IMR-90 (cell line): ENCODE measurements around the gene DNAAF6. TPM values are rescaled to one million over a fixed set of nuclear protein-coding genes. Genes with fewer than 3 reads are reported as not detected.

ENCODE experiments used
- ATAC-seq: fragments of 200-7000 bp; cut with Tn5 transposase; 2 replicates; pipeline ENCODE4 v1.9.1; 2020; ENCODE audit warnings: low read depth, mild to moderate bottlenecking, moderate library complexity
- BruUV-seq: library from RNA; stranded (reverse); fragments of 400-500 nt; replicated peaks from 2 replicates; lab custom pipeline; 2021; lab: Mats Ljungman, UMichigan
- CTCF ChIA-PET: fragments of 300-600 bp; formaldehyde crosslinking; extraction: SDS; loops from one replicate; lab custom pipeline; 2021; ENCODE audit warnings: antibody characterized with exemption; lab: Yijun Ruan, JAX
- POLR2A ChIA-PET: fragments of 300-600 bp; sonication (Branson Sonifier 250); formaldehyde crosslinking; loops from one replicate; lab custom pipeline; 2022; ENCODE audit warnings: antibody characterized with exemption; ENCODE audit not compliant: unreplicated experiment; lab: Charles Lee
- DNase-seq: peaks from one replicate; pipeline ENCODE4 v3.0.0; 2013
- H2AFZ ChIP-seq: replicated peaks from 2 replicates; pipeline ENCODE3; 2013; ENCODE audit warnings: low read length, mild to moderate bottlenecking; ENCODE audit not compliant: poor library complexity
- H2AK5ac ChIP-seq: 2 replicates; pipeline ENCODE4 v1.6.1; 2013; ENCODE audit warnings: low read depth, low read length, inconsistent platforms
- H2AK9ac ChIP-seq: replicated peaks from 2 replicates; pipeline ENCODE3; 2013; ENCODE audit warnings: mild to moderate bottlenecking, low read depth, low read length, moderate library complexity; ENCODE audit not compliant: poor library complexity
- H2BK120ac ChIP-seq: 2 replicates; pipeline ENCODE4 v1.6.1; 2013; ENCODE audit warnings: low read depth, low read length, inconsistent platforms
- H2BK15ac ChIP-seq: 3 replicates; pipeline ENCODE4 v1.6.1; 2013; ENCODE audit warnings: low read depth, low read length, inconsistent platforms
- H2BK20ac ChIP-seq: 2 replicates; pipeline ENCODE4 v1.6.1; 2013; ENCODE audit warnings: low read depth, mild to moderate bottlenecking, inconsistent platforms, low read length, moderate library complexity
- H2BK5ac ChIP-seq: 2 replicates; pipeline ENCODE4 v1.6.1; 2013; ENCODE audit warnings: mild to moderate bottlenecking, low read depth, low read length, inconsistent platforms; ENCODE audit not compliant: poor library complexity, severe bottlenecking
- H3K14ac ChIP-seq: replicated peaks from 2 replicates; pipeline ENCODE4 v1.6.1; 2013; ENCODE audit warnings: low read depth, low read length, inconsistent platforms
- H3K18ac ChIP-seq: 2 replicates; pipeline ENCODE4 v1.6.1; 2013; ENCODE audit warnings: low read depth, low read length, control low read depth
- H3K23ac ChIP-seq: 2 replicates; pipeline ENCODE4 v1.6.1; 2013; ENCODE audit warnings: low read depth, low read length, inconsistent platforms
- H3K27ac ChIP-seq: 2 replicates; pipeline ENCODE4 v1.5.1; 2013; ENCODE audit warnings: mild to moderate bottlenecking, control low read depth, low read length; ENCODE audit not compliant: insufficient read depth
- H3K27me3 ChIP-seq: 2 replicates; pipeline ENCODE4 v1.6.1; 2013; ENCODE audit warnings: low read length; ENCODE audit not compliant: control insufficient read depth, insufficient read depth
- H3K36me3 ChIP-seq: 2 replicates; pipeline ENCODE4 v1.6.1; 2013; ENCODE audit warnings: low read length, mixed read lengths; ENCODE audit not compliant: control insufficient read depth, insufficient read depth
- H3K4ac ChIP-seq: 2 replicates; pipeline ENCODE4 v1.6.1; 2013; ENCODE audit warnings: low read depth, low read length, inconsistent platforms
- H3K4me1 ChIP-seq: 2 replicates; pipeline ENCODE4 v1.6.1; 2013; ENCODE audit warnings: low read length, mixed read lengths; ENCODE audit not compliant: control insufficient read depth, insufficient read depth
- H3K4me2 ChIP-seq: 2 replicates; pipeline ENCODE4 v1.6.1; 2013; ENCODE audit warnings: low read depth, mild to moderate bottlenecking, control low read depth, low read length, moderate library complexity
- H3K4me3 ChIP-seq: 2 replicates; pipeline ENCODE4 v1.5.1; 2013; ENCODE audit warnings: low read depth, mild to moderate bottlenecking, control low read depth, low read length, moderate library complexity; ENCODE audit not compliant: insufficient read depth
- H3K56ac ChIP-seq: 2 replicates; pipeline ENCODE4 v1.6.1; 2013; ENCODE audit warnings: low read length, inconsistent platforms; ENCODE audit not compliant: insufficient read depth; ENCODE audit errors: extremely low read depth
- H3K79me1 ChIP-seq, 2 experiments: 2 replicates each; pipeline ENCODE4 v1.6.1; 2013; ENCODE audit warnings: low read length in 2 of 2, inconsistent platforms in 1 of 2, low read depth in 1 of 2
- H3K9ac ChIP-seq: 2 replicates; pipeline ENCODE4 v1.6.1; 2013; ENCODE audit warnings: low read depth, low read length, control low read depth
- H3K9me1 ChIP-seq: 2 replicates; pipeline ENCODE4 v1.6.1; 2013; ENCODE audit warnings: low read length, inconsistent platforms; ENCODE audit not compliant: insufficient read depth
- H3K9me3 ChIP-seq: 2 replicates; pipeline ENCODE4 v1.6.1; 2013; ENCODE audit warnings: low read length; ENCODE audit not compliant: control insufficient read depth, insufficient read depth
- H4K20me1 ChIP-seq: 2 replicates; pipeline ENCODE4 v1.6.1; 2013; ENCODE audit warnings: low read length, inconsistent platforms; ENCODE audit not compliant: insufficient read depth
- H4K5ac ChIP-seq: 2 replicates; pipeline ENCODE4 v1.6.1; 2013; ENCODE audit warnings: mild to moderate bottlenecking, low read depth, low read length, control low read depth
- H4K8ac ChIP-seq, 2 experiments: 2 replicates each; pipeline ENCODE4 v1.6.1; 2013; ENCODE audit warnings: low read depth in 2 of 2, low read length in 2 of 2, control low read depth in 1 of 2, inconsistent platforms in 1 of 2
- H4K91ac ChIP-seq: 2 replicates; pipeline ENCODE4 v1.6.1; 2013; ENCODE audit warnings: low read depth, low read length, inconsistent platforms; ENCODE audit not compliant: insufficient read depth
- BHLHE40 ChIP-seq: fragments of 150-350 bp; IDR thresholded peaks from 2 replicates; pipeline ENCODE4 v1.6.1; 2016; ENCODE audit warnings: mild to moderate bottlenecking, low read depth, low read length
- CEBPB ChIP-seq: IDR thresholded peaks from 2 replicates; pipeline ENCODE4 v1.6.1; 2012; ENCODE audit warnings: low read depth, low read length, improper control_type of control experiment
- CHD1 ChIP-seq: IDR thresholded peaks from 2 replicates; pipeline ENCODE4 v1.6.1; 2012; ENCODE audit warnings: low read depth, low read length, improper control_type of control experiment
- FOS ChIP-seq: fragments of 150-350 bp; IDR thresholded peaks from 2 replicates; pipeline ENCODE4 v1.6.1; 2016; ENCODE audit warnings: low read depth, low read length
- MAFK ChIP-seq: IDR thresholded peaks from 2 replicates; pipeline ENCODE4 v1.6.1; 2012; ENCODE audit warnings: low read depth, low read length, improper control_type of control experiment
- MAZ ChIP-seq: IDR thresholded peaks from 2 replicates; pipeline ENCODE4 v1.6.1; 2012; ENCODE audit warnings: low read depth, mild to moderate bottlenecking, low read length, improper control_type of control experiment, moderate library complexity, borderline replicate concordance
- MXI1 ChIP-seq: IDR thresholded peaks from 2 replicates; pipeline ENCODE4 v1.6.1; 2012; ENCODE audit warnings: low read depth, mild to moderate bottlenecking, low read length, moderate library complexity, borderline replicate concordance
- NFE2L2 ChIP-seq: fragments of 150-350 bp; IDR thresholded peaks from 2 replicates; pipeline ENCODE4 v1.6.1; 2016; ENCODE audit warnings: low read depth, mild to moderate bottlenecking, low read length
- POLR2A ChIP-seq: IDR thresholded peaks from 2 replicates; pipeline ENCODE4 v1.6.1; 2012; ENCODE audit warnings: mild to moderate bottlenecking, low read depth, low read length
- RAD21 ChIP-seq: IDR thresholded peaks from 2 replicates; pipeline ENCODE4 v1.6.1; 2012; ENCODE audit warnings: low read length, improper control_type of control experiment
- RCOR1 ChIP-seq: IDR thresholded peaks from 2 replicates; pipeline ENCODE4 v1.6.1; 2012; ENCODE audit warnings: mild to moderate bottlenecking, low read length, improper control_type of control experiment; ENCODE audit not compliant: insufficient replicate concordance
- RFX5 ChIP-seq: IDR thresholded peaks from 2 replicates; pipeline ENCODE4 v1.8.0; 2012; ENCODE audit warnings: low read depth, mild to moderate bottlenecking, low read length, moderate library complexity
- SMC3 ChIP-seq: fragments of 150-350 bp; IDR thresholded peaks from 2 replicates; pipeline ENCODE4 v1.6.1; 2016; ENCODE audit warnings: low read depth, mild to moderate bottlenecking, antibody characterized with exemption, low read length, moderate library complexity
- USF2 ChIP-seq: fragments of 150-350 bp; IDR thresholded peaks from 2 replicates; pipeline ENCODE4 v1.6.1; 2017; ENCODE audit warnings: mild to moderate bottlenecking, antibody characterized with exemption, low read length, low read depth
- WGBS, 2 experiments: methylation state at CpG; one replicate each; pipeline versions ENCODE4 v1.1.5 to v1.1.7; 2013; ENCODE audit warnings: missing lambda C conversion rate in 2 of 2; ENCODE audit not compliant: insufficient read length in 1 of 2; ENCODE audit errors: extremely low coverage in 2 of 2; 5-methylcytosine and 5-hydroxymethylcytosine counted together
- dilution Hi-C: fragments of 300-500 bp; cut with HindIII; formaldehyde crosslinking; loops from one replicate; pipeline ENCODE4 v1.14.3; 2018; ENCODE audit warnings: low sequenced_read_pairs; ENCODE audit not compliant: unreplicated experiment
- in situ Hi-C: fragments of 300-500 bp; cut with MboI; formaldehyde crosslinking; loops from 3 replicates; pipeline ENCODE4 v1.14.3; 2019; ENCODE audit warnings: low sequenced_read_pairs, inconsistent platforms, mixed read lengths
- intact Hi-C: fragments of 100-400 bp; cut with micrococcal nuclease; formaldehyde crosslinking; loops from 2 replicates; pipeline ENCODE4 v1.10.0; 2022
- polyA plus RNA-seq, 3 experiments: library from polyadenylated mRNA; depleted of rRNA; stranded (reverse); fragments of >200 nt; gene quantifications; 2 replicates each; pipeline ENCODE4 v1.2.3, GENCODE V29; 2012; ENCODE audit warnings: low replicate concordance in 1 of 3
- total RNA-seq: library from RNA; depleted of rRNA; stranded (reverse); fragments of >200 nt; gene quantifications from 2 replicates; pipeline ENCODE4 v1.2.3, GENCODE V29; 2012
- TF ChIP-seq, protein P1 (sequence below): fragments of 150-350 bp; IDR thresholded peaks from 2 replicates; pipeline ENCODE4 v1.6.1; 2016; ENCODE audit warnings: low read depth, mild to moderate bottlenecking, low read length, moderate library complexity, borderline replicate concordance
- TF ChIP-seq, protein P2 (sequence below): conservative IDR thresholded peaks from 2 replicates; pipeline ENCODE4 v1.5.1; 2012; ENCODE audit warnings: mild to moderate bottlenecking, low read depth, low read length, improper control_type of control experiment

The DNAAF6 gene
- total and polyA plus RNA-seq, 2 of the 4 experiments (the other 2 are of a cell fraction): not detected

DNA sequence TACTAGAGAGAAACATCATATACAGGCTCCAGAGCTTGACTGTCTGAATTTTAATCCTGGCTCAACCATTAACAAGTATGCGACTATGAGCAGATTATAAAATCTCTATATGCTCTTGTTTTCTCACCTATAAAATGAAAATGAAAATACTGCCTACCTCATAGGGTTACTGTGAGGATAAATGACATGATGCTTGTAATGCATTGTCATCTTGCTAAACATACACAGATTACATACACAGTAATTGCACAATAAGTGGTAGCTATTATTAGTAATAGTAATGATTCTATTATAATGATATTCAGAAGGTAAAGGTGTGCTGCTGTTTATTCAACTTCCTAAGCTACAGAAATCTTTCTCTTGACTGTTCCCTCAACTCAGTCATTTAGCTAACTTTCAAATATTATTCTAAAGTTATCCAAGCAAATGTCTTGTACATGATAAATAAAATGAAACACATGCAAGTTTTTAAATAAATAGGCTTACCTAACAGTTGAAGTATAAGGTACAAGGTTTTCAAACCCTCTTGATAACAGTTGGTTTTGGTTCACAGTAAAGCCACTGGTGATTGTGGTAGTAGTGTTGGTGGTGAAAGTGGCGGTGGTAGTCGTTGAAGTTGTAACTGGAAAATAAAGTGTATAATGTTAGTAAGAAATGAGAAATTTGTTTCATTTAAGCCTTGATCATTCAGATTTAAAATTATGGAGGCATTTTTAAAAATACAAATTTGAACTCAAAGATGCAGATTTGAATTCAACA is 39.1 kb upstream of the DNAAF6 start:
- no peak overlapping the region for H2AK5ac ChIP-seq

More for the DNA sequence above, 39.1 kb upstream of the DNAAF6 start:
- Histone ChIP-seq H2AK9ac (no peak overlapping the region), H3K14ac (no peak overlapping the region), H3K18ac (no peak overlapping the region), H4K20me1 (no peaks in the 10 kb centered on the region), H2BK5ac (no peak overlapping the region), H3K9ac (no peak overlapping the region), H3K9me1 (no peaks in the 10 kb centered on the region), H2BK20ac (no peak overlapping the region), H3K36me3 (no peaks in the 10 kb centered on the region), H3K79me1 (no peaks in the 10 kb centered on the region), H2BK120ac (no peak overlapping the region), H3K4me3 (no peak overlapping the region), H3K27ac (no peak overlapping the region), H4K5ac (no peak overlapping the region), H3K23ac (no peak overlapping the region), H4K91ac (no peak overlapping the region), H3K4me2 (no peak overlapping the region), H3K4me1 (no peaks in the 10 kb centered on the region), H2BK15ac (no peak overlapping the region), H3K27me3 (no peaks in the 10 kb centered on the region), H2AFZ (no peak overlapping the region), H3K4ac (no peak overlapping the region), H3K9me3 (no peaks in the 10 kb centered on the region), H3K56ac (no peak overlapping the region), H4K8ac (no peak overlapping the region)
- no peak for ATAC-seq
- in situ Hi-C loops (no loop called here), dilution Hi-C loops (no loop called here), intact Hi-C loops (no loop called here)
- BruUV-seq: no TSS peak
- ChIA-PET CTCF (no interaction called here), POLR2A (no interaction called here)
- TF ChIP-seq USF2 (no peak), NFE2L2 (no peak), SMC3 (no peak), BHLHE40 (no peak), MXI1 (no peak), MAZ (no peak), FOS (no peak), RAD21 (no peak), MAFK (no peak), CEBPB (no peak), RCOR1 (no peak), CHD1 (no peak), RFX5 (no peak), POLR2A (no peak)
- TF ChIP-seq, protein P1, sequence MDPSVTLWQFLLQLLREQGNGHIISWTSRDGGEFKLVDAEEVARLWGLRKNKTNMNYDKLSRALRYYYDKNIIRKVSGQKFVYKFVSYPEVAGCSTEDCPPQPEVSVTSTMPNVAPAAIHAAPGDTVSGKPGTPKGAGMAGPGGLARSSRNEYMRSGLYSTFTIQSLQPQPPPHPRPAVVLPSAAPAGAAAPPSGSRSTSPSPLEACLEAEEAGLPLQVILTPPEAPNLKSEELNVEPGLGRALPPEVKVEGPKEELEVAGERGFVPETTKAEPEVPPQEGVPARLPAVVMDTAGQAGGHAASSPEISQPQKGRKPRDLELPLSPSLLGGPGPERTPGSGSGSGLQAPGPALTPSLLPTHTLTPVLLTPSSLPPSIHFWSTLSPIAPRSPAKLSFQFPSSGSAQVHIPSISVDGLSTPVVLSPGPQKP: no peak
- TF ChIP-seq, protein P2, sequence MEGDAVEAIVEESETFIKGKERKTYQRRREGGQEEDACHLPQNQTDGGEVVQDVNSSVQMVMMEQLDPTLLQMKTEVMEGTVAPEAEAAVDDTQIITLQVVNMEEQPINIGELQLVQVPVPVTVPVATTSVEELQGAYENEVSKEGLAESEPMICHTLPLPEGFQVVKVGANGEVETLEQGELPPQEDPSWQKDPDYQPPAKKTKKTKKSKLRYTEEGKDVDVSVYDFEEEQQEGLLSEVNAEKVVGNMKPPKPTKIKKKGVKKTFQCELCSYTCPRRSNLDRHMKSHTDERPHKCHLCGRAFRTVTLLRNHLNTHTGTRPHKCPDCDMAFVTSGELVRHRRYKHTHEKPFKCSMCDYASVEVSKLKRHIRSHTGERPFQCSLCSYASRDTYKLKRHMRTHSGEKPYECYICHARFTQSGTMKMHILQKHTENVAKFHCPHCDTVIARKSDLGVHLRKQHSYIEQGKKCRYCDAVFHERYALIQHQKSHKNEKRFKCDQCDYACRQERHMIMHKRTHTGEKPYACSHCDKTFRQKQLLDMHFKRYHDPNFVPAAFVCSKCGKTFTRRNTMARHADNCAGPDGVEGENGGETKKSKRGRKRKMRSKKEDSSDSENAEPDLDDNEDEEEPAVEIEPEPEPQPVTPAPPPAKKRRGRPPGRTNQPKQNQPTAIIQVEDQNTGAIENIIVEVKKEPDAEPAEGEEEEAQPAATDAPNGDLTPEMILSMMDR: no peak
- no peak for DNase-seq
- no CpG with 5 or more reads among the region's 3 CpGs for WGBS, 2 experiments
